Measurements from ENCODE around the gene PTPRS.

DNA sequence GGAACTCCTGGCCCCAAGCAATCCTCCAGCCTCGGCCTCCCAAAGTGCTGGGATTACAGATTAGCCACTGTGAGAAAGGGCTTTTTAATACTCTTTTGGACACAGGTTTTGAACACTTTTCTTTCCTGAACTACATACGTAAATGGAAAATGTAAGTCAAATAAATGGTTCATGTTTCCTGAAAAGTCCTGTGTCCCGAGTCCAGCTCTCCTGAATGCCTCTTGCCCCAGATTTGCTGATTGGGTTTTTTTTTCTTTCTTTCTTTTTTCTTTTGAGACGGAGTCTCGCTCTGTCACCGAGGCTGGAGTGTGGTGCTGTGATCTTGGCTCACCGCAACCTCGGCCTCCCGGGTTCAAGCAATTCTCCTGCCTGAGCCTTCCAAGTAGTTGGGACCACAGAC is 24.5 kb downstream of the PTPRS start:
- TF ChIP-seq, protein P1, sequence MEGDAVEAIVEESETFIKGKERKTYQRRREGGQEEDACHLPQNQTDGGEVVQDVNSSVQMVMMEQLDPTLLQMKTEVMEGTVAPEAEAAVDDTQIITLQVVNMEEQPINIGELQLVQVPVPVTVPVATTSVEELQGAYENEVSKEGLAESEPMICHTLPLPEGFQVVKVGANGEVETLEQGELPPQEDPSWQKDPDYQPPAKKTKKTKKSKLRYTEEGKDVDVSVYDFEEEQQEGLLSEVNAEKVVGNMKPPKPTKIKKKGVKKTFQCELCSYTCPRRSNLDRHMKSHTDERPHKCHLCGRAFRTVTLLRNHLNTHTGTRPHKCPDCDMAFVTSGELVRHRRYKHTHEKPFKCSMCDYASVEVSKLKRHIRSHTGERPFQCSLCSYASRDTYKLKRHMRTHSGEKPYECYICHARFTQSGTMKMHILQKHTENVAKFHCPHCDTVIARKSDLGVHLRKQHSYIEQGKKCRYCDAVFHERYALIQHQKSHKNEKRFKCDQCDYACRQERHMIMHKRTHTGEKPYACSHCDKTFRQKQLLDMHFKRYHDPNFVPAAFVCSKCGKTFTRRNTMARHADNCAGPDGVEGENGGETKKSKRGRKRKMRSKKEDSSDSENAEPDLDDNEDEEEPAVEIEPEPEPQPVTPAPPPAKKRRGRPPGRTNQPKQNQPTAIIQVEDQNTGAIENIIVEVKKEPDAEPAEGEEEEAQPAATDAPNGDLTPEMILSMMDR (IDR thresholded peaks at IDR 0.05): no peak
- no peak for TF ChIP-seq POLR2A (IDR thresholded peaks at IDR 0.05)

Data from right lobe of liver (tissue), 4 donors.